PC-9 (cell line): ENCODE data around the gene WRAP53. TPM values are rescaled to one million over a fixed set of nuclear protein-coding genes. Genes with fewer than 3 reads are reported as not detected.

Experiments
- BruUV-seq: library from RNA; stranded (reverse); fragments of 400-500 nt; replicated peaks from 2 replicates; lab custom pipeline; 2021; lab: Mats Ljungman, UMichigan
- CTCF ChIA-PET: fragments of 300-600 bp; sonication (Branson Sonifier 250); formaldehyde crosslinking; loops from one replicate; lab custom pipeline; 2022; ENCODE audit warnings: antibody characterized with exemption; lab: Charles Lee
- POLR2A ChIA-PET: fragments of 300-600 bp; sonication (Branson Sonifier 250); formaldehyde crosslinking; loops from one replicate; lab custom pipeline; 2022; ENCODE audit warnings: antibody characterized with exemption; ENCODE audit not compliant: unreplicated experiment; lab: Charles Lee
- DNase-seq, 2 experiments: peaks; one replicate each; pipeline versions ENCODE4 v3.0.0 to v3.0.0-alpha.2; 2015 to 2022; ENCODE audit warnings: mixed read lengths in 1 of 2
- H2AFZ ChIP-seq: fragments of 200-600 bp; sonication (generic); 2 replicates; pipeline ENCODE4 v1.8.1; 2017; ENCODE audit warnings: antibody characterized with exemption
- H3F3A ChIP-seq: fragments of 200-600 bp; sonication (generic); 2 replicates; pipeline ENCODE4 v1.8.1; 2017; ENCODE audit warnings: antibody characterized with exemption, mild to moderate bottlenecking, low read depth; ENCODE audit not compliant: insufficient read depth
- H3K27ac ChIP-seq: fragments of 200-600 bp; sonication (generic); 2 replicates; pipeline ENCODE4 v1.6.1; 2016; ENCODE audit warnings: mixed run types
- H3K27me3 ChIP-seq: fragments of 200-600 bp; sonication (generic); 2 replicates; pipeline ENCODE4 v1.6.1; 2016; ENCODE audit warnings: low read depth, mixed run types; ENCODE audit not compliant: insufficient read depth
- H3K36me3 ChIP-seq: fragments of 200-600 bp; sonication (generic); 2 replicates; pipeline ENCODE4 v1.6.1; 2016; ENCODE audit warnings: low read depth, mixed run types
- H3K4me1 ChIP-seq: fragments of 200-600 bp; sonication (generic); replicated peaks from 2 replicates; pipeline ENCODE4 v1.6.1; 2016; ENCODE audit warnings: mixed run types; ENCODE audit not compliant: insufficient read depth
- H3K4me2 ChIP-seq: fragments of 200-600 bp; sonication (generic); 2 replicates; pipeline ENCODE4 v1.6.1; 2017; ENCODE audit warnings: mixed run types
- H3K4me3 ChIP-seq: fragments of 200-600 bp; sonication (generic); 2 replicates; pipeline ENCODE4 v1.6.1; 2016; ENCODE audit warnings: mixed run types
- H3K79me2 ChIP-seq: fragments of 200-600 bp; sonication (generic); 2 replicates; pipeline ENCODE4 v1.6.1; 2017; ENCODE audit warnings: low read depth, mixed run types
- H3K9me2 ChIP-seq: fragments of 200-600 bp; sonication (generic); 2 replicates; pipeline ENCODE4 v1.8.1; 2017; ENCODE audit warnings: mild to moderate bottlenecking; ENCODE audit not compliant: insufficient read depth
- H3K9me3 ChIP-seq: fragments of 200-600 bp; sonication (generic); 2 replicates; pipeline ENCODE4 v1.8.1; 2016; ENCODE audit warnings: low read depth; ENCODE audit not compliant: insufficient read depth
- H4K20me1 ChIP-seq: fragments of 200-600 bp; sonication (generic); 2 replicates; pipeline ENCODE4 v1.8.1; 2017; ENCODE audit not compliant: insufficient read depth
- CTCF ChIP-seq: fragments of 200-600 bp; sonication (generic); conservative IDR thresholded peaks from 2 replicates; pipeline ENCODE4 v1.6.1; 2017; ENCODE audit warnings: mixed run types, antibody characterized with exemption, mild to moderate bottlenecking, moderate library complexity
- EZH2 ChIP-seq: fragments of 200-600 bp; sonication (generic); IDR thresholded peaks from 2 replicates; pipeline ENCODE4 v1.8.0; 2017; ENCODE audit warnings: antibody characterized with exemption, low read depth
- intact Hi-C: fragments of 100-400 bp; cut with micrococcal nuclease; formaldehyde crosslinking; loops from one replicate; pipeline ENCODE4 v1.10.0; 2022; ENCODE audit not compliant: unreplicated experiment
- total RNA-seq: library from RNA; stranded (reverse); gene quantifications from 2 replicates; pipeline ENCODE4 v1.2.3, GENCODE V29; 2021

Gene WRAP53
- total RNA-seq, 1 experiment from 2014 or later: 31.9 TPM

GRCh38 chr17:7677388-7678067 is 10.7 kb upstream of the WRAP53 start:
- no TSS peak for BruUV-seq
- POLR2A ChIA-PET: no interaction called here

GRCh38 chr17:7684851-7685532 is 3.3 kb upstream of the WRAP53 start:
- Histone ChIP-seq H3K27me3 (no peaks in the 10 kb centered on the region), H3K9me3 (no peaks in the 10 kb centered on the region), H3K4me2 (peak overlapping the region; percentile 93), H3K4me3 (peak overlapping the region; percentile 99), H2AFZ (no peak overlapping the region), H3K36me3 (peaks cover 18% of the 10 kb centered on the region), H3F3A (peaks cover 33% of the 10 kb centered on the region), H3K27ac (peak overlapping the region; percentile 96), H3K9me2 (no peaks in the 10 kb centered on the region), H3K4me1 (peaks cover 10% of the 10 kb centered on the region), H4K20me1 (peaks cover 36% of the 10 kb centered on the region), H3K79me2 (peaks cover 88% of the 10 kb centered on the region)
- ChIA-PET POLR2A (interaction anchor here (0.6 kb wide), 1 partner anchor 68 kb away, joined by 4 read pairs; no protein-coding TSS in a partner anchor), CTCF (interaction anchor here (0.7 kb wide), 2 partner anchors 141 to 434 kb away, joined by 3 read pairs; partner anchors contain the start of gene CTDNEP1)
- no peak for DNase-seq
- intact Hi-C loops: loop anchor here (5.0 kb wide), 6 partner anchors 53 to 638 kb away; partner anchors contain the start of genes CLDN7, SHBG and TMEM256
- BruUV-seq: no TSS peak
- TF ChIP-seq CTCF (no peak), EZH2 (no peak)

More at GRCh38 chr17:7677388-7678067, 10.7 kb upstream of the WRAP53 start:
- Histone ChIP-seq H3K79me2 (peaks cover 36% of the 10 kb centered on the region), H3K27ac (no peak overlapping the region), H3K9me3 (peaks cover 7% of the 10 kb centered on the region; the same call in 1 of the 2 replicates), H4K20me1 (peaks cover 10% of the 10 kb centered on the region; the same call in 1 of the 2 replicates), H3K4me2 (no peak overlapping the region), H3K36me3 (peaks cover 21% of the 10 kb centered on the region; the same call in 1 of the 2 replicates), H3K4me1 (no peaks in the 10 kb centered on the region), H3K27me3 (no peaks in the 10 kb centered on the region), H3K4me3 (no peak overlapping the region), H2AFZ (no peak overlapping the region), H3F3A (no peaks in the 10 kb centered on the region), H3K9me2 (no peaks in the 10 kb centered on the region)
- CTCF ChIA-PET: no interaction called here
- no peak for DNase-seq
- TF ChIP-seq EZH2: no peak
- intact Hi-C loops: no loop called here

- Histone ChIP-seq H3K27ac (peak overlapping the region; percentile 96), H3K79me2 (peaks cover 83% of the 10 kb centered on the region), H3K27me3 (no peaks in the 10 kb centered on the region), H3K9me3 (no peaks in the 10 kb centered on the region), H3K4me2 (peak overlapping the region; percentile 93), H3K9me2 (no peaks in the 10 kb centered on the region), H3F3A (peaks cover 33% of the 10 kb centered on the region), H3K4me1 (peaks cover 10% of the 10 kb centered on the region), H4K20me1 (peaks cover 36% of the 10 kb centered on the region), H3K36me3 (peaks cover 18% of the 10 kb centered on the region), H2AFZ (peak overlapping the region; percentile 73; the same call in 1 of the 2 replicates), H3K4me3 (peak overlapping the region; percentile 99)
- POLR2A ChIA-PET: interaction anchor here (0.6 to 0.8 kb wide), 4 partner anchors 69 to 441 kb away, joined by 4 to 7 read pairs (median 6); no protein-coding TSS in a partner anchor
- peak; percentile 81 to 91 for DNase-seq
- BruUV-seq: no TSS peak
- CTCF ChIA-PET: interaction anchor here (0.6 to 0.8 kb wide), 4 partner anchors 71 to 434 kb away, joined by 3 to 9 read pairs (median 3); partner anchors contain the start of genes CTDNEP1 and FXR2
- TF ChIP-seq CTCF (no peak), EZH2 (no peak)
- intact Hi-C loops: loop anchor here (1.0 to 5.0 kb wide), 10 partner anchors 53 to 638 kb away; partner anchors contain the start of genes CLDN7, POLR2A, SHBG and TMEM102
Measured at GRCh38 chr17:7685533-7686221, 2.6 kb upstream of the WRAP53 start.
